ENCODE results near the gene GDF10. TPM values are rescaled to one million over a fixed set of nuclear protein-coding genes. Genes with fewer than 3 reads are reported as not detected.

GDF10 gene
- total RNA-seq, 2 donors from 2014 or later, result 6.6 to 8.0 TPM

GRCh38 chr10:47357131-47357582 is 57.2 kb downstream of the GDF10 start:
- no peak for ATAC-seq
- no peaks in the 10 kb centered on the region for H3K36me3 ChIP-seq (replicated peaks in 1 of 2; ENCODE audit: insufficient read depth in 1 of 2, low read depth in 2 of 2)
- TF ChIP-seq CTCF (IDR thresholded peaks at IDR 0.05), result no peak
- intact Hi-C loops (cut with DNase I), result no loop called here
- no peaks in the 10 kb centered on the region for H3K27me3 ChIP-seq
- no peak overlapping the region for H3K27ac ChIP-seq
- H3K4me1 ChIP-seq, result no peaks in the 10 kb centered on the region
- 73 to 87% methylated on average over 3 to 12 of the region's 12 CpGs for whole genome bisulfite sequencing, 2 donors
- no peak overlapping the region for H3K4me3 ChIP-seq
- H3K9me3 ChIP-seq, result no peaks in the 10 kb centered on the region
- no peak for DNase-seq

GRCh38 chr10:47357911-47358310 is 57.9 kb downstream of the GDF10 start:
- H3K9me3 ChIP-seq, result no peaks in the 10 kb centered on the region
- WGBS, 2 donors, result 91 to 100% methylated on average over 3 of the region's 3 CpGs
- ATAC-seq (no peak), DNase-seq (peak in 1 of 4 donors; percentile 3)
- no peaks in the 10 kb centered on the region for H3K27me3 ChIP-seq
- TF ChIP-seq POLR2A (IDR thresholded peaks at IDR 0.05) (no peak), CTCF (IDR thresholded peaks at IDR 0.05) (no peak)
- H3K27ac ChIP-seq, result no peak overlapping the region
- H3K36me3 ChIP-seq (replicated peaks in 1 of 2; ENCODE audit: insufficient read depth in 1 of 2, low read depth in 2 of 2), result no peaks in the 10 kb centered on the region
- no peaks in the 10 kb centered on the region for H3K4me1 ChIP-seq
- intact Hi-C loops (cut with DNase I), result no loop called here
- no peak overlapping the region for H3K4me3 ChIP-seq

- peak in 1 of 4 donors; percentile 3 for DNase-seq
- Histone ChIP-seq H3K27me3 (no peaks in the 10 kb centered on the region), H3K4me3 (no peak overlapping the region), H3K9me3 (no peaks in the 10 kb centered on the region), H3K27ac (no peak overlapping the region), H3K4me1 (no peaks in the 10 kb centered on the region), H3K36me3 (replicated peaks in 1 of 2; ENCODE audit: insufficient read depth in 1 of 2, low read depth in 2 of 2) (no peaks in the 10 kb centered on the region)
- no peak for TF ChIP-seq POLR2A (IDR thresholded peaks at IDR 0.05)
- TF ChIP-seq CTCF (IDR thresholded peaks at IDR 0.05), result no peak
- 65 to 82% methylated on average over 2 to 3 of the region's 3 CpGs for WGBS, 2 donors
- intact Hi-C loops (cut with DNase I), result no loop called here
- no peak for ATAC-seq
These were observed 58.5 kb downstream of the GDF10 start for GRCh38 chr10:47358457-47358856.

GRCh38 chr10:47359101-47359500 is 59.1 kb downstream of the GDF10 start:
- no peak overlapping the region for H3K4me3 ChIP-seq
- no peak for TF ChIP-seq POLR2A (IDR thresholded peaks at IDR 0.05)
- no peak for TF ChIP-seq CTCF (IDR thresholded peaks at IDR 0.05)
- no peaks in the 10 kb centered on the region for H3K4me1 ChIP-seq
- DNase-seq (no peak), ATAC-seq (no peak)
- H3K36me3 ChIP-seq (replicated peaks in 1 of 2; ENCODE audit: insufficient read depth in 1 of 2, low read depth in 2 of 2), result no peaks in the 10 kb centered on the region
- no peaks in the 10 kb centered on the region for H3K27me3 ChIP-seq
- intact Hi-C loops (cut with DNase I), result no loop called here
- no peak overlapping the region for H3K27ac ChIP-seq
- H3K9me3 ChIP-seq, result no peaks in the 10 kb centered on the region
- 80 to 95% methylated on average over 2 of the region's 2 CpGs for WGBS, 2 donors

- intact Hi-C loops (cut with DNase I), result no loop called here
- WGBS, 2 donors, result 75 to 77% methylated on average over 2 to 4 of the region's 4 CpGs
- no peaks in the 10 kb centered on the region for H3K4me1 ChIP-seq
- no peaks in the 10 kb centered on the region for H3K27me3 ChIP-seq
- H3K27ac ChIP-seq, result no peak overlapping the region
- TF ChIP-seq CTCF (IDR thresholded peaks at IDR 0.05), result no peak
- TF ChIP-seq POLR2A (IDR thresholded peaks at IDR 0.05), result no peak
- no peaks in the 10 kb centered on the region for H3K36me3 ChIP-seq (replicated peaks in 1 of 2; ENCODE audit: insufficient read depth in 1 of 2, low read depth in 2 of 2)
- H3K9me3 ChIP-seq, result no peaks in the 10 kb centered on the region
- peak in 1 of 4 donors; percentile 9 for DNase-seq
- ATAC-seq, result no peak
- no peak overlapping the region for H3K4me3 ChIP-seq
These were observed 59.8 kb downstream of the GDF10 start for GRCh38 chr10:47359626-47360418.
